HEK293 (cell line): ENCODE data around the gene KLHL18.

Experiments used
- CTCF ChIA-PET: fragments of 350-600 bp; formaldehyde crosslinking; extraction: SDS; loops from one replicate; lab custom pipeline; 2021; ENCODE audit warnings: antibody characterized with exemption; lab: Yijun Ruan, JAX
- POLR2A ChIA-PET: fragments of 300-600 bp; formaldehyde crosslinking; extraction: SDS; loops from one replicate; lab custom pipeline; 2020; ENCODE audit warnings: antibody characterized with exemption, inconsistent platforms; lab: Yijun Ruan, JAX
- H3K27ac ChIP-seq: fragments of 200-500 bp; sonication (Bioruptor generic); 2 replicates; pipeline ENCODE4 v1.5.1; 2014; ENCODE audit warnings: low read depth, low read length, control low read depth, inconsistent platforms; ENCODE audit errors: extremely low read depth
- H3K36me3 ChIP-seq, 2 experiments: fragments of 200-500 bp in 1 of 2; sonication (Bioruptor generic) in 1 of 2; 1 replicate in 1 of 2; 2 replicates in 1 of 2; pipeline ENCODE4 v1.5.1; 2014 to 2017; ENCODE audit warnings: inconsistent platforms in 2 of 2, low read length in 2 of 2; ENCODE audit not compliant: control insufficient read depth in 2 of 2, insufficient read depth in 1 of 2
- H3K4me1 ChIP-seq: fragments of 200-500 bp; sonication (Bioruptor generic); 2 replicates; pipeline ENCODE4 v1.5.1; 2014; ENCODE audit warnings: mild to moderate bottlenecking, low read length, inconsistent platforms; ENCODE audit not compliant: control insufficient read depth, insufficient read depth
- H3K4me3 ChIP-seq: 2 replicates; pipeline ENCODE4 v1.5.1; 2011; ENCODE audit warnings: low read depth, mild to moderate bottlenecking, control low read depth, low read length, moderate library complexity
- H3K9me3 ChIP-seq: fragments of 200-500 bp; sonication (Bioruptor generic); 2 replicates; pipeline ENCODE4 v1.5.1; 2014; ENCODE audit warnings: low read depth, low read length, inconsistent platforms; ENCODE audit not compliant: control insufficient read depth, insufficient read depth
- KLF7 ChIP-seq: fragments of 450-650 bp; formaldehyde crosslinking; IDR thresholded peaks from 2 replicates; pipeline ENCODE4 v1.5.1; 2016; ENCODE audit warnings: missing biosample characterization, missing genetic modification characterization, borderline replicate concordance
- MZF1 ChIP-seq: fragments of 450-650 bp; formaldehyde crosslinking; IDR thresholded peaks from 2 replicates; pipeline ENCODE4 v1.5.1; 2017; ENCODE audit warnings: missing biosample characterization, missing genetic modification characterization, borderline replicate concordance
- OVOL3 ChIP-seq: fragments of 450-650 bp; formaldehyde crosslinking; IDR thresholded peaks from 2 replicates; pipeline ENCODE4 v1.5.1; 2016; ENCODE audit warnings: missing biosample characterization, missing genetic modification characterization
- SP3 ChIP-seq: fragments of 450-650 bp; formaldehyde crosslinking; IDR thresholded peaks from 2 replicates; pipeline ENCODE4 v1.5.1; 2016; ENCODE audit warnings: missing biosample characterization, missing genetic modification characterization
- YY1 ChIP-seq: fragments of 450-650 bp; formaldehyde crosslinking; IDR thresholded peaks from 2 replicates; pipeline ENCODE4 v1.5.1; 2018; ENCODE audit warnings: missing biosample characterization, missing genetic modification characterization
- ZNF174 ChIP-seq: fragments of 450-650 bp; formaldehyde crosslinking; IDR thresholded peaks from 2 replicates; pipeline ENCODE4 v1.5.0; 2017; ENCODE audit warnings: missing biosample characterization, mild to moderate bottlenecking, missing genetic modification characterization
- ZNF223 ChIP-seq: fragments of 450-650 bp; formaldehyde crosslinking; IDR thresholded peaks from 2 replicates; pipeline ENCODE4 v1.5.1; 2016; ENCODE audit warnings: missing biosample characterization, missing genetic modification characterization
- ZNF670 ChIP-seq: fragments of 450-650 bp; formaldehyde crosslinking; IDR thresholded peaks from 2 replicates; pipeline ENCODE4 v1.5.1; 2016; ENCODE audit warnings: missing biosample characterization, missing genetic modification characterization, low read depth
- ZNF747 ChIP-seq: fragments of 450-650 bp; formaldehyde crosslinking; IDR thresholded peaks from 2 replicates; pipeline ENCODE4 v1.5.1; 2016; ENCODE audit warnings: missing biosample characterization, missing genetic modification characterization
- TF ChIP-seq, protein P1 (sequence below): fragments of 450-650 bp; formaldehyde crosslinking; IDR thresholded peaks from 2 replicates; pipeline ENCODE4 v1.5.1; 2016; ENCODE audit warnings: missing biosample characterization, missing genetic modification characterization, low read depth
- TF ChIP-seq, protein P2 (sequence below): fragments of 450-650 bp; formaldehyde crosslinking; IDR thresholded peaks from 2 replicates; pipeline ENCODE4 v1.5.1; 2016; ENCODE audit warnings: missing biosample characterization, missing genetic modification characterization
- TF ChIP-seq, protein P3 (sequence below): fragments of 450-650 bp; formaldehyde crosslinking; IDR thresholded peaks from 2 replicates; pipeline ENCODE4 v1.5.1; 2016; ENCODE audit warnings: missing biosample characterization, missing genetic modification characterization
- TF ChIP-seq, protein P4 (sequence below): fragments of 450-650 bp; formaldehyde crosslinking; IDR thresholded peaks from 2 replicates; pipeline ENCODE4 v1.5.1; 2016; ENCODE audit warnings: missing biosample characterization, missing genetic modification characterization, low read depth
- TF ChIP-seq, protein P5 (sequence below): sonication (generic); formaldehyde crosslinking; IDR thresholded peaks from 2 replicates; pipeline ENCODE4 v1.8.1; 2022; ENCODE audit warnings: mild to moderate bottlenecking, moderate library complexity, missing genetic modification reagents
- TF ChIP-seq, protein P6 (sequence below): fragments of 450-650 bp; formaldehyde crosslinking; IDR thresholded peaks from 2 replicates; pipeline ENCODE4 v1.5.1; 2016; ENCODE audit warnings: missing biosample characterization, missing genetic modification characterization

The KLHL18 gene

DNA sequence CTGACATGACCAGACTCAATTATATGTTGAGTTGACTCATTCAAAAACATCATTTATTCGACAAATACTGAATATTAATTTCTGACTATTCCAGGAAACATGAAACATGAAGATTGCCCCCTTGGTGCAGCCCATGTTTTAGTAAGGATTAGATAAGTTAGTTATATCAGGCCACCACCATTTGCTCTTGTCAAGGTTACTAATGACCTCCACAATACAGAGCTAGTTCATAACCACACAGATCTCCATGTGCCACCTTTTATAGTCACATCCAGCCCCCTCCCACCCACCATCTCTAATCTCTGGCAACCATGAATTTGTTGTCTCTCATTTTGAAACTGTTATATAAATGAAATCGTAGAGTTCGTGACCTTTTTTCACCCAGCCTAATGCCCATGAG lies 15.7 kb downstream of the KLHL18 start:
- POLR2A ChIA-PET = no interaction called here
- H3K27ac ChIP-seq = no peak overlapping the region
- CTCF ChIA-PET = interaction anchor here (1.3 kb wide), 1 partner anchor 25 kb away, joined by 5 read pairs; no protein-coding TSS in a partner anchor
- peaks cover 0 to 17% of the 10 kb centered on the region in 2 experiments; a peak in 1 of 3 replicates for H3K36me3 ChIP-seq
- no peaks in the 10 kb centered on the region for H3K4me1 ChIP-seq
- TF ChIP-seq, protein P1, sequence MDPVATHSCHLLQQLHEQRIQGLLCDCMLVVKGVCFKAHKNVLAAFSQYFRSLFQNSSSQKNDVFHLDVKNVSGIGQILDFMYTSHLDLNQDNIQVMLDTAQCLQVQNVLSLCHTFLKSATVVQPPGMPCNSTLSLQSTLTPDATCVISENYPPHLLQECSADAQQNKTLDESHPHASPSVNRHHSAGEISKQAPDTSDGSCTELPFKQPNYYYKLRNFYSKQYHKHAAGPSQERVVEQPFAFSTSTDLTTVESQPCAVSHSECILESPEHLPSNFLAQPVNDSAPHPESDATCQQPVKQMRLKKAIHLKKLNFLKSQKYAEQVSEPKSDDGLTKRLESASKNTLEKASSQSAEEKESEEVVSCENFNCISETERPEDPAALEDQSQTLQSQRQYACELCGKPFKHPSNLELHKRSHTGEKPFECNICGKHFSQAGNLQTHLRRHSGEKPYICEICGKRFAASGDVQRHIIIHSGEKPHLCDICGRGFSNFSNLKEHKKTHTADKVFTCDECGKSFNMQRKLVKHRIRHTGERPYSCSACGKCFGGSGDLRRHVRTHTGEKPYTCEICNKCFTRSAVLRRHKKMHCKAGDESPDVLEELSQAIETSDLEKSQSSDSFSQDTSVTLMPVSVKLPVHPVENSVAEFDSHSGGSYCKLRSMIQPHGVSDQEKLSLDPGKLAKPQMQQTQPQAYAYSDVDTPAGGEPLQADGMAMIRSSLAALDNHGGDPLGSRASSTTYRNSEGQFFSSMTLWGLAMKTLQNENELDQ (tag by site-specific recombination) = no peak
- TF ChIP-seq ZNF223 (tag by site-specific recombination) (no peak), YY1 (tag by site-specific recombination) (no peak), SP3 (tag by site-specific recombination) (no peak), KLF7 (tag by site-specific recombination) (no peak), MZF1 (tag by site-specific recombination) (no peak), ZNF747 (tag by site-specific recombination) (no peak), OVOL3 (tag by site-specific recombination) (no peak), ZNF670 (tag by site-specific recombination) (no peak), ZNF174 (tag by site-specific recombination) (no peak)
- TF ChIP-seq, protein P2, sequence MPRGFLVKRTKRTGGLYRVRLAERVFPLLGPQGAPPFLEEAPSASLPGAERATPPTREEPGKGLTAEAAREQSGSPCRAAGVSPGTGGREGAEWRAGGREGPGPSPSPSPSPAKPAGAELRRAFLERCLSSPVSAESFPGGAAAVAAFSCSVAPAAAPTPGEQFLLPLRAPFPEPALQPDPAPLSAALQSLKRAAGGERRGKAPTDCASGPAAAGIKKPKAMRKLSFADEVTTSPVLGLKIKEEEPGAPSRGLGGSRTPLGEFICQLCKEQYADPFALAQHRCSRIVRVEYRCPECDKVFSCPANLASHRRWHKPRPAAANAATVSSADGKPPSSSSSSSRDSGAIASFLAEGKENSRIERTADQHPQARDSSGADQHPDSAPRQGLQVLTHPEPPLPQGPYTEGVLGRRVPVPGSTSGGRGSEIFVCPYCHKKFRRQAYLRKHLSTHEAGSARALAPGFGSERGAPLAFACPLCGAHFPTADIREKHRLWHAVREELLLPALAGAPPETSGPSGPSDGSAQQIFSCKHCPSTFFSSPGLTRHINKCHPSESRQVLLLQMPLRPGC (tag by site-specific recombination) = no peak
- TF ChIP-seq, protein P3, sequence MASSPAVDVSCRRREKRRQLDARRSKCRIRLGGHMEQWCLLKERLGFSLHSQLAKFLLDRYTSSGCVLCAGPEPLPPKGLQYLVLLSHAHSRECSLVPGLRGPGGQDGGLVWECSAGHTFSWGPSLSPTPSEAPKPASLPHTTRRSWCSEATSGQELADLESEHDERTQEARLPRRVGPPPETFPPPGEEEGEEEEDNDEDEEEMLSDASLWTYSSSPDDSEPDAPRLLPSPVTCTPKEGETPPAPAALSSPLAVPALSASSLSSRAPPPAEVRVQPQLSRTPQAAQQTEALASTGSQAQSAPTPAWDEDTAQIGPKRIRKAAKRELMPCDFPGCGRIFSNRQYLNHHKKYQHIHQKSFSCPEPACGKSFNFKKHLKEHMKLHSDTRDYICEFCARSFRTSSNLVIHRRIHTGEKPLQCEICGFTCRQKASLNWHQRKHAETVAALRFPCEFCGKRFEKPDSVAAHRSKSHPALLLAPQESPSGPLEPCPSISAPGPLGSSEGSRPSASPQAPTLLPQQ (tag by site-specific recombination) = no peak
- TF ChIP-seq, protein P4, sequence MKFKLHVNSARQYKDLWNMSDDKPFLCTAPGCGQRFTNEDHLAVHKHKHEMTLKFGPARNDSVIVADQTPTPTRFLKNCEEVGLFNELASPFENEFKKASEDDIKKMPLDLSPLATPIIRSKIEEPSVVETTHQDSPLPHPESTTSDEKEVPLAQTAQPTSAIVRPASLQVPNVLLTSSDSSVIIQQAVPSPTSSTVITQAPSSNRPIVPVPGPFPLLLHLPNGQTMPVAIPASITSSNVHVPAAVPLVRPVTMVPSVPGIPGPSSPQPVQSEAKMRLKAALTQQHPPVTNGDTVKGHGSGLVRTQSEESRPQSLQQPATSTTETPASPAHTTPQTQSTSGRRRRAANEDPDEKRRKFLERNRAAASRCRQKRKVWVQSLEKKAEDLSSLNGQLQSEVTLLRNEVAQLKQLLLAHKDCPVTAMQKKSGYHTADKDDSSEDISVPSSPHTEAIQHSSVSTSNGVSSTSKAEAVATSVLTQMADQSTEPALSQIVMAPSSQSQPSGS (tag by site-specific recombination) = no peak
- TF ChIP-seq, protein P5, sequence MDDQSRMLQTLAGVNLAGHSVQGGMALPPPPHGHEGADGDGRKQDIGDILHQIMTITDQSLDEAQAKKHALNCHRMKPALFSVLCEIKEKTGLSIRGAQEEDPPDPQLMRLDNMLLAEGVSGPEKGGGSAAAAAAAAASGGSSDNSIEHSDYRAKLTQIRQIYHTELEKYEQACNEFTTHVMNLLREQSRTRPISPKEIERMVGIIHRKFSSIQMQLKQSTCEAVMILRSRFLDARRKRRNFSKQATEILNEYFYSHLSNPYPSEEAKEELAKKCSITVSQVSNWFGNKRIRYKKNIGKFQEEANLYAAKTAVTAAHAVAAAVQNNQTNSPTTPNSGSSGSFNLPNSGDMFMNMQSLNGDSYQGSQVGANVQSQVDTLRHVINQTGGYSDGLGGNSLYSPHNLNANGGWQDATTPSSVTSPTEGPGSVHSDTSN = no peak
- TF ChIP-seq, protein P6, sequence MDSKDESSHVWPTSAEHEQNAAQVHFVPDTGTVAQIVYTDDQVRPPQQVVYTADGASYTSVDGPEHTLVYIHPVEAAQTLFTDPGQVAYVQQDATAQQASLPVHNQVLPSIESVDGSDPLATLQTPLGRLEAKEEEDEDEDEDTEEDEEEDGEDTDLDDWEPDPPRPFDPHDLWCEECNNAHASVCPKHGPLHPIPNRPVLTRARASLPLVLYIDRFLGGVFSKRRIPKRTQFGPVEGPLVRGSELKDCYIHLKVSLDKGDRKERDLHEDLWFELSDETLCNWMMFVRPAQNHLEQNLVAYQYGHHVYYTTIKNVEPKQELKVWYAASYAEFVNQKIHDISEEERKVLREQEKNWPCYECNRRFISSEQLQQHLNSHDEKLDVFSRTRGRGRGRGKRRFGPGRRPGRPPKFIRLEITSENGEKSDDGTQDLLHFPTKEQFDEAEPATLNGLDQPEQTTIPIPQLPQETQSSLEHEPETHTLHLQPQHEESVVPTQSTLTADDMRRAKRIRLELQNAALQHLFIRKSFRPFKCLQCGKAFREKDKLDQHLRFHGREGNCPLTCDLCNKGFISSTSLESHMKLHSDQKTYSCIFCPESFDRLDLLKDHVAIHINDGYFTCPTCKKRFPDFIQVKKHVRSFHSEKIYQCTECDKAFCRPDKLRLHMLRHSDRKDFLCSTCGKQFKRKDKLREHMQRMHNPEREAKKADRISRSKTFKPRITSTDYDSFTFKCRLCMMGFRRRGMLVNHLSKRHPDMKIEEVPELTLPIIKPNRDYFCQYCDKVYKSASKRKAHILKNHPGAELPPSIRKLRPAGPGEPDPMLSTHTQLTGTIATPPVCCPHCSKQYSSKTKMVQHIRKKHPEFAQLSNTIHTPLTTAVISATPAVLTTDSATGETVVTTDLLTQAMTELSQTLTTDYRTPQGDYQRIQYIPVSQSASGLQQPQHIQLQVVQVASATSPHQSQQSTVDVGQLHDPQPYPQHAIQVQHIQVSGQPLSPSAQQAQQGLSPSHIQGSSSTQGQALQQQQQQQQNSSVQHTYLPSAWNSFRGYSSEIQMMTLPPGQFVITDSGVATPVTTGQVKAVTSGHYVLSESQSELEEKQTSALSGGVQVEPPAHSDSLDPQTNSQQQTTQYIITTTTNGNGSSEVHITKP (tag by site-specific recombination) = no peak
- H3K9me3 ChIP-seq = no peaks in the 10 kb centered on the region
- no peak overlapping the region for H3K4me3 ChIP-seq
